B cell (primary cell): ENCODE data around the gene SPTBN1. TPM values are rescaled to one million over a fixed set of nuclear protein-coding genes. Genes with fewer than 3 reads are reported as not detected.

ENCODE experiments used
- ATAC-seq: fragments of 200-7000 bp; cut with Tn5 transposase; one replicate; pipeline ENCODE4 v1.10.0; 2021; ENCODE audit warnings: low read depth, mild to moderate bottlenecking, moderate number of reproducible peaks, moderate library complexity
- CTCF ChIA-PET: fragments of 350-600 bp; sonication (Branson Sonifier 250); formaldehyde crosslinking; loops from one replicate; lab custom pipeline; 2021; ENCODE audit warnings: antibody characterized with exemption, inconsistent platforms; lab: Charles Lee
- POLR2A ChIA-PET: fragments of 350-600 bp; sonication (Branson Sonifier 250); formaldehyde crosslinking; loops from one replicate; lab custom pipeline; 2021; ENCODE audit warnings: antibody characterized with exemption; lab: Charles Lee
- DNase-seq: peaks from one replicate; pipeline ENCODE4 v3.0.0; 2013
- H2AFZ ChIP-seq: 2 replicates; pipeline ENCODE4 v1.6.1; 2012; ENCODE audit warnings: mild to moderate bottlenecking, low read depth, low read length; ENCODE audit not compliant: insufficient read depth, poor library complexity, severe bottlenecking
- H3K27ac ChIP-seq, 2 donors: 1 replicate in 1 of 2; 2 replicates in 1 of 2; pipeline ENCODE4 v1.5.1; 2012 to 2013; ENCODE audit warnings: low read length in 2 of 2, mild to moderate bottlenecking in 2 of 2, moderate library complexity in 1 of 2
- H3K27me3 ChIP-seq, 4 experiments: fragments of 200-600 bp in 1 of 4; sonication (generic) in 1 of 4; replicated peaks in 1 of 4; 1 replicate in 2 of 4; 2 replicates in 2 of 4; pipeline versions ENCODE4 v1.6.1 to v1.7.0; 2013 to 2016; ENCODE audit warnings: low read length in 3 of 4, mild to moderate bottlenecking in 2 of 4, mixed read lengths in 1 of 4, moderate library complexity in 1 of 4; ENCODE audit not compliant: insufficient read depth in 4 of 4, control insufficient read depth in 3 of 4; ENCODE audit errors: control extremely low read depth in 1 of 4
- H3K36me3 ChIP-seq, 2 experiments: replicated peaks in 1 of 2; 1 replicate in 1 of 2; 2 replicates in 1 of 2; pipeline versions ENCODE4 v1.6.1 to v1.7.1; 2013; ENCODE audit warnings: low read length in 1 of 2; ENCODE audit not compliant: insufficient read depth in 2 of 2, control insufficient read depth in 1 of 2; ENCODE audit errors: control extremely low read depth in 1 of 2, extremely low read depth in 1 of 2
- H3K4me1 ChIP-seq, 2 donors: fragments of 200-600 bp in 1 of 2; sonication (generic) in 1 of 2; 1 replicate in 1 of 2; 2 replicates in 1 of 2; pipeline versions ENCODE4 v1.5.1 to v1.6.1; 2013 to 2017; ENCODE audit warnings: low read length in 2 of 2; ENCODE audit not compliant: control insufficient read depth in 2 of 2, insufficient read depth in 2 of 2
- H3K4me2 ChIP-seq: replicated peaks from 2 replicates; pipeline ENCODE3; 2012; ENCODE audit warnings: mild to moderate bottlenecking, low read depth, low read length; ENCODE audit not compliant: poor library complexity, severe bottlenecking
- H3K4me3 ChIP-seq, 5 experiments: fragments of 200-600 bp in 1 of 5; sonication (generic) in 1 of 5; 1 replicate in 3 of 5; 2 replicates in 2 of 5; pipeline versions ENCODE4 v1.5.1 to v1.7.0; 2011 to 2016; ENCODE audit warnings: low read length in 4 of 5, mild to moderate bottlenecking in 4 of 5, low read depth in 2 of 5, control low read depth in 1 of 5, moderate library complexity in 1 of 5; ENCODE audit not compliant: insufficient read depth in 1 of 5; ENCODE audit errors: control extremely low read depth in 1 of 5, extremely low read depth in 1 of 5
- H3K79me2 ChIP-seq: fragments of 200-600 bp; sonication (generic); one replicate; pipeline ENCODE4 v1.6.0; 2016; ENCODE audit warnings: low read length; ENCODE audit not compliant: control insufficient read depth, insufficient read depth
- H3K9ac ChIP-seq: fragments of 200-600 bp; sonication (generic); 2 replicates; pipeline ENCODE4 v1.6.1; 2017; ENCODE audit warnings: mild to moderate bottlenecking, low read length, moderate library complexity
- H3K9me3 ChIP-seq, 3 donors: one replicate each; pipeline versions ENCODE4 v1.6.1 to v1.7.1; 2013; ENCODE audit warnings: low read length in 2 of 3; ENCODE audit not compliant: control insufficient read depth in 2 of 3, insufficient read depth in 1 of 3; ENCODE audit errors: control extremely low read depth in 1 of 3
- H4K20me1 ChIP-seq: 2 replicates; pipeline ENCODE4 v1.6.0; 2012; ENCODE audit warnings: mild to moderate bottlenecking, low read length; ENCODE audit not compliant: insufficient read depth, control insufficient read depth, poor library complexity, severe bottlenecking
- H3K27ac Mint-ChIP-seq: one replicate; pipeline ENCODE4 v1.8.0; 2021; ENCODE audit warnings: mixed read lengths
- H3K27me3 Mint-ChIP-seq: one replicate; pipeline ENCODE4 v1.8.0; 2021; ENCODE audit warnings: mixed read lengths
- H3K4me1 Mint-ChIP-seq: one replicate; pipeline ENCODE4 v1.8.0; 2021; ENCODE audit warnings: mixed read lengths
- H3K4me3 Mint-ChIP-seq: one replicate; pipeline ENCODE4 v1.8.0; 2021; ENCODE audit warnings: mixed read lengths
- H3K9me3 Mint-ChIP-seq: one replicate; pipeline ENCODE4 v1.8.0; 2022; ENCODE audit warnings: mixed read lengths; ENCODE audit not compliant: insufficient read depth
- EZH2 ChIP-seq: IDR thresholded peaks from 2 replicates; pipeline ENCODE4 v1.6.1; 2012; ENCODE audit warnings: borderline replicate concordance, low read depth, mild to moderate bottlenecking, moderate library complexity, low read length; ENCODE audit not compliant: insufficient read depth, poor library complexity, severe bottlenecking
- WGBS: methylation state at CpG from one replicate; pipeline ENCODE4 v1.1.5; 2013; ENCODE audit warnings: missing lambda C conversion rate; ENCODE audit not compliant: insufficient coverage; 5-methylcytosine and 5-hydroxymethylcytosine counted together
- intact Hi-C: fragments of 100-400 bp; cut with micrococcal nuclease; formaldehyde crosslinking; loops from one replicate; pipeline ENCODE4 v1.10.0; 2022
- polyA plus RNA-seq: library from polyadenylated mRNA; depleted of rRNA; stranded (reverse); fragments of >200 nt; gene quantifications from 2 replicates; pipeline ENCODE4 v1.2.3, GENCODE V29; 2012
- total RNA-seq, 2 donors: library from RNA; stranded (reverse); fragments of 120-200 nt in 1 of 2; gene quantifications; 1 replicate in 1 of 2; 2 replicates in 1 of 2; pipeline versions ENCODE4 v1.2.3 to v1.2.4, GENCODE V29; 2013 to 2022
- TF ChIP-seq, protein P1 (sequence below): fragments of 200-600 bp; IDR thresholded peaks from one replicate; pipeline ENCODE4 v1.8.0; 2022; ENCODE audit warnings: antibody characterized with exemption, mild to moderate bottlenecking

Gene SPTBN1
- total and polyA plus RNA-seq, 2 donors (not counting 1 experiment from before 2014, with no cell fraction given): 43.7 to 144 TPM

DNA sequence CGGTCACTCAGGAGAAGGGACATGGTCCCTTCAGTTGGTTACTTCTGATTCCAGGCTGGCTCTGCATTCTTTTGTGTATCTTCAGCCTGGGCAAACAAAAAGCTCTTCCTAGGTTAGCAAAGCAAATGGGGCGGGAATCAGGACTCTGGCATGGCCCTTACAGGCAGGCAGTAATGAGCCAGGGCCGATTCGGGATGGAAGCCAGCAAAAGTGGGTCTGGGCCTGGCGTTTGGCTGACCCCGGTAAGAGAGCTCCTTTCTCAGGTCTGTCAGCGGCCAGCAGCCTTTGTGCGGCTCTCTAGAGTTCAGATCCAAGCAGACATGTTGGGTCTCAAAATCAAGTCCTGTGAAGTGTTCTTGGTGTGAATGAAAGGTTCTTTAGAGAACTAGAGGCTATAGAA is 185.9 kb downstream of the SPTBN1 start:
- peak overlapping the region; percentile 32 for H3K27ac Mint-ChIP-seq
- no peaks in the 10 kb centered on the region for H3K27me3 Mint-ChIP-seq
- CTCF ChIA-PET: interaction anchor here (1.2 to 2.7 kb wide), 3 partner anchors 9 to 118 kb away, joined by 5 to 17 read pairs (median 5); no protein-coding TSS in a partner anchor
- DNase-seq (no peak), ATAC-seq (no peak)
- Histone ChIP-seq H3K36me3 (peaks cover 17 to 92% of the 10 kb centered on the region in 2 experiments), H3K4me1 (peaks cover 14 to 21% of the 10 kb centered on the region in 2 donors), H3K9me3 (no peaks in the 10 kb centered on the region), H3K27me3 (no peaks in the 10 kb centered on the region), H3K4me3 (no peak overlapping the region), H3K27ac (no peak overlapping the region), H3K79me2 (peaks cover 32% of the 10 kb centered on the region), H2AFZ (no peak overlapping the region), H3K4me2 (no peak overlapping the region), H4K20me1 (peaks cover 46% of the 10 kb centered on the region), H3K9ac (no peak overlapping the region)
- intact Hi-C loops: loop anchor here (1.0 kb wide), 1 partner anchor 36 kb away; no protein-coding TSS in a partner anchor
- no peak for TF ChIP-seq EZH2
- TF ChIP-seq, protein P1, sequence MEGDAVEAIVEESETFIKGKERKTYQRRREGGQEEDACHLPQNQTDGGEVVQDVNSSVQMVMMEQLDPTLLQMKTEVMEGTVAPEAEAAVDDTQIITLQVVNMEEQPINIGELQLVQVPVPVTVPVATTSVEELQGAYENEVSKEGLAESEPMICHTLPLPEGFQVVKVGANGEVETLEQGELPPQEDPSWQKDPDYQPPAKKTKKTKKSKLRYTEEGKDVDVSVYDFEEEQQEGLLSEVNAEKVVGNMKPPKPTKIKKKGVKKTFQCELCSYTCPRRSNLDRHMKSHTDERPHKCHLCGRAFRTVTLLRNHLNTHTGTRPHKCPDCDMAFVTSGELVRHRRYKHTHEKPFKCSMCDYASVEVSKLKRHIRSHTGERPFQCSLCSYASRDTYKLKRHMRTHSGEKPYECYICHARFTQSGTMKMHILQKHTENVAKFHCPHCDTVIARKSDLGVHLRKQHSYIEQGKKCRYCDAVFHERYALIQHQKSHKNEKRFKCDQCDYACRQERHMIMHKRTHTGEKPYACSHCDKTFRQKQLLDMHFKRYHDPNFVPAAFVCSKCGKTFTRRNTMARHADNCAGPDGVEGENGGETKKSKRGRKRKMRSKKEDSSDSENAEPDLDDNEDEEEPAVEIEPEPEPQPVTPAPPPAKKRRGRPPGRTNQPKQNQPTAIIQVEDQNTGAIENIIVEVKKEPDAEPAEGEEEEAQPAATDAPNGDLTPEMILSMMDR: no peak
- H3K9me3 Mint-ChIP-seq: no peaks in the 10 kb centered on the region
- H3K4me3 Mint-ChIP-seq: no peak overlapping the region
- peaks cover 22% of the 10 kb centered on the region for H3K4me1 Mint-ChIP-seq
- POLR2A ChIA-PET: no interaction called here
- WGBS: 95% methylated on average over 7 of the region's 8 CpGs

DNA sequence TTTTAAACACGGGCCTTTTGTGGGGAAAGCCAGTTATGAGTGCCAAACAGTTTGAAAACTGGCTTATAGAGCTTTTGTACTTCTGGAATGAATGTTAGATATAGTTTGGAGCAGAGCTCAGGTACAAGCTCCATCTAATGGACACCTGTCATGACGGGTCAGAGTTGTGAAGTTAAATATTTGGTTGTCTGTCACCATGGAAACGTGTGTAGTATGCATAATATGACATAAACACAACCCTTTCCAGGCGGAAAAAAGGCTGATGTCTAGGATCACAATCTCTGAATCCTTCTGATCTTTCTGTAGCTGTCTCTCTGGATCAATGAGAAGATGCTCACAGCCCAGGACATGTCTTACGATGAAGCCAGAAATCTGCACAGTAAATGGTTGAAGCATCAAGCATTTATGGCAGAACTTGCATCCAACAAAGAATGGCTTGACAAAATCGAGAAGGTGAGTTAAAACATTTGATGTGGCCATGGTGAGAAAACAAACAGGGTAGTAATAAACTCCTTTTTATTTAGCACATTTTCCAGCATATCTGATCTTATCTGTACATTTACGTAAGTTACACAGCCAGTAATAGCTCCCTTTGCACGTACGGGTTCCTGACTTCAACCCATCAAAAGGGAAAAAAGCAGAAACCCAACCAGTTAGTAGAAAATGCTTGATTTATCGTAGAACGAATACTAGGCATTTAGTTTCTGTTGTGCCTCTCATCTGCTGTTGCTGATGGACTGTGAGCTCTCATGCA is 186.7 kb downstream of the SPTBN1 start:
- Histone ChIP-seq H3K9me3 (no peaks in the 10 kb centered on the region), H4K20me1 (peaks cover 38% of the 10 kb centered on the region), H3K36me3 (peaks cover 17 to 92% of the 10 kb centered on the region in 2 experiments), H3K27ac (no peak overlapping the region), H3K79me2 (peaks cover 31% of the 10 kb centered on the region), H3K4me1 (peaks cover 10 to 13% of the 10 kb centered on the region in 2 donors), H3K4me3 (no peak overlapping the region), H3K9ac (no peak overlapping the region), H2AFZ (no peak overlapping the region), H3K27me3 (no peaks in the 10 kb centered on the region), H3K4me2 (no peak overlapping the region)
- ChIA-PET CTCF (interaction anchor here (0.6 to 2.7 kb wide), 4 partner anchors 8 to 119 kb away, joined by 5 to 17 read pairs (median 6); no protein-coding TSS in a partner anchor), POLR2A (interaction anchor here (0.7 kb wide), 1 partner anchor 72 kb away, joined by 3 read pairs; no protein-coding TSS in a partner anchor)
- intact Hi-C loops: loop anchor here (1.0 kb wide), 1 partner anchor 37 kb away; no protein-coding TSS in a partner anchor
- no peak for TF ChIP-seq EZH2
- TF ChIP-seq, protein P1: no peak
- Mint-ChIP-seq H3K27ac (no peak overlapping the region), H3K27me3 (no peaks in the 10 kb centered on the region), H3K4me1 (peaks cover 15% of the 10 kb centered on the region), H3K4me3 (no peak overlapping the region), H3K9me3 (no peaks in the 10 kb centered on the region)
- DNase-seq (no peak), ATAC-seq (no peak)
- 96% methylated on average over 5 of the region's 11 CpGs for WGBS
